GM19395 (cell line): ENCODE results near the gene ZNF576.
"Not testable (repeated sequence)": the region's sequence is repeated elsewhere in the genome, so short reads cannot be mapped to it uniquely, and the experiment has no call there.

Source experiments
- ATAC-seq: cut with Tn5 transposase; IDR thresholded peaks from one replicate; pipeline ENCODE4 v1.9.1; 2021; ENCODE audit warnings: mild to moderate bottlenecking, moderate library complexity; ENCODE audit not compliant: unreplicated experiment

The ZNF576 gene

GRCh38 chr19:43598445-43599240, 2.2 kb downstream of the ZNF576 start:
- ATAC-seq: no peak

- ATAC-seq: no peak
Measured at GRCh38 chr19:43599635-43600295, 3.4 kb downstream of the ZNF576 start.

- ATAC-seq: not testable (repeated sequence)
Measured at GRCh38 chr19:43600326-43600725, 3.9 kb downstream of the ZNF576 start.

- no peak for ATAC-seq
Measured at GRCh38 chr19:43605875-43606568, 9.6 kb downstream of the ZNF576 start.

- ATAC-seq: no peak
Measured at GRCh38 chr19:43606569-43607229, 10.3 kb downstream of the ZNF576 start.

GRCh38 chr19:43607238-43608205, 11.1 kb downstream of the ZNF576 start:
- ATAC-seq: no peak

- no peak for ATAC-seq
Measured at GRCh38 chr19:43609872-43610271, 13.5 kb downstream of the ZNF576 start.

- no peak for ATAC-seq
Measured at GRCh38 chr19:43610493-43610892, 14.1 kb downstream of the ZNF576 start.

GRCh38 chr19:43611788-43612187, 15.4 kb downstream of the ZNF576 start, which contains the start of gene SRRM5:
TSS of gene SRRM5 (plus strand) at chr19:43612088. CDS start at chr19:43612122, 34 bp downstream.
- no peak for ATAC-seq

GRCh38 chr19:43612374-43612773, 16.0 kb downstream of the ZNF576 start:
- ATAC-seq: no peak

GRCh38 chr19:43616306-43616705, 19.9 kb downstream of the ZNF576 start:
- no peak for ATAC-seq

GRCh38 chr19:43616954-43617353, 20.6 kb downstream of the ZNF576 start:
- no peak for ATAC-seq

- peak; percentile 35 for ATAC-seq
Measured at GRCh38 chr19:43618921-43619261, 22.5 kb downstream of the ZNF576 start.

- peak; percentile 74 for ATAC-seq
Measured at GRCh38 chr19:43619262-43620060, 23.1 kb downstream of the ZNF576 start, which contains the start of gene ZNF428. TSS of gene ZNF428 (minus strand) at chr19:43619629. CDS start at chr19:43614304, 5,325 bp downstream.

- no peak for ATAC-seq
Measured at GRCh38 chr19:43620061-43621001, 23.9 kb downstream of the ZNF576 start.

GRCh38 chr19:43622070-43622469, 25.7 kb downstream of the ZNF576 start:
- ATAC-seq: no peak

- ATAC-seq: no peak
Measured at GRCh38 chr19:43622956-43623355, 26.6 kb downstream of the ZNF576 start.
